Measurements from ENCODE around the gene DCLK1.

Gene DCLK1

GRCh38 chr13:35785576-35786303, 345.4 kb downstream of the DCLK1 start:
- ChIA-PET CTCF (no interaction called here), POLR2A (ENCODE audit: low non-redundant PET) (no interaction called here)
- DNase-seq (ENCODE audit: low spot score) = no peak
- no peak for TF ChIP-seq CTCF (conservative IDR thresholded peaks at IDR 0.05; ENCODE audit: low read depth)
- H3K27ac ChIP-seq = no peak overlapping the region

GRCh38 chr13:35784286-35784951, 346.8 kb downstream of the DCLK1 start:
- no peak for TF ChIP-seq CTCF (conservative IDR thresholded peaks at IDR 0.05; ENCODE audit: low read depth)
- no peak for DNase-seq (ENCODE audit: low spot score)
- H3K27ac ChIP-seq = no peak overlapping the region
- POLR2A ChIA-PET (ENCODE audit: low non-redundant PET) = no interaction called here
- CTCF ChIA-PET = interaction anchor here (0.6 to 0.7 kb wide), 2 partner anchors 309 to 1851 kb away, joined by 3 read pairs; no protein-coding TSS in a partner anchor

- DNase-seq (ENCODE audit: low spot score) = no peak
- TF ChIP-seq CTCF (conservative IDR thresholded peaks at IDR 0.05; ENCODE audit: low read depth) = no peak
- no peak overlapping the region for H3K27ac ChIP-seq
- CTCF ChIA-PET = no interaction called here
- POLR2A ChIA-PET (ENCODE audit: low non-redundant PET) = no interaction called here
These were observed 348.4 kb downstream of the DCLK1 start for GRCh38 chr13:35782793-35783192.

- CTCF ChIA-PET = no interaction called here
- no peak overlapping the region for H3K27ac ChIP-seq
- POLR2A ChIA-PET (ENCODE audit: low non-redundant PET) = no interaction called here
- no peak for DNase-seq (ENCODE audit: low spot score)
- no peak for TF ChIP-seq CTCF (conservative IDR thresholded peaks at IDR 0.05; ENCODE audit: low read depth)
These were observed 349.9 kb downstream of the DCLK1 start for GRCh38 chr13:35781036-35782000.

GRCh38 chr13:35780613-35781012, 350.6 kb downstream of the DCLK1 start:
- H3K27ac ChIP-seq = no peak overlapping the region
- POLR2A ChIA-PET (ENCODE audit: low non-redundant PET) = no interaction called here
- no peak for DNase-seq (ENCODE audit: low spot score)
- no peak for TF ChIP-seq CTCF (conservative IDR thresholded peaks at IDR 0.05; ENCODE audit: low read depth)
- CTCF ChIA-PET = interaction anchor here (1.3 kb wide), 1 partner anchor 9 kb away, joined by 8 read pairs; no protein-coding TSS in a partner anchor

GRCh38 chr13:35771898-35772297, 359.3 kb downstream of the DCLK1 start:
- POLR2A ChIA-PET (ENCODE audit: low non-redundant PET) = no interaction called here
- DNase-seq (ENCODE audit: low spot score) = peak; percentile 73
- CTCF ChIA-PET = interaction anchor here (0.6 kb wide), 1 partner anchor 25 kb away, joined by 3 read pairs; no protein-coding TSS in a partner anchor
- no peak for TF ChIP-seq CTCF (conservative IDR thresholded peaks at IDR 0.05; ENCODE audit: low read depth)
- no peak overlapping the region for H3K27ac ChIP-seq

Data from RWPE1 (cell line).